CD4-positive, alpha-beta T cell treated with Interleukin-10 for 1 hour (primary cell): ENCODE measurements around the gene CEACAM19.
"Not testable (repeated sequence)": the region's sequence is repeated elsewhere in the genome, so short reads cannot be mapped to it uniquely, and the experiment has no call there.

Source experiments
- DNase-seq: peaks from one replicate; pipeline ENCODE4 v3.0.0-alpha.2; 2020

CEACAM19 gene

DNA sequence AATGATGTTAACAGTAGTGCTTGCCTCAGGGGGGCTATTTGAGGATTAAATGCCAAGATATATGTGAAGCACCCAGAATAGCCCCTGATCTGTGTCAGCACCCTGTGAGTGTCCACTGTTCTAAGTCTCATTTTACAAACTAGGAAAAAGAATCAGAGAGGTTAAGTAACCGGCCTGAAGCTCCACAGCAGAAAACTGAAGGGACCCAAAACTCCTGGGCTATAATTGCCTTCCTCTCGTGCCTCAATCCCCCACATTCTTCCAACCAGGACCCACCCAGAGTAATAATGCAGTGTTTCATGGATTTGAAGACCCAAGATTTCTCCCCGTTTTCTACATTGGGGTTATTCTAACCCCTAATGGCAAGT, 25.2 kb upstream of the CEACAM19 start:
- DNase-seq: no peak

DNA sequence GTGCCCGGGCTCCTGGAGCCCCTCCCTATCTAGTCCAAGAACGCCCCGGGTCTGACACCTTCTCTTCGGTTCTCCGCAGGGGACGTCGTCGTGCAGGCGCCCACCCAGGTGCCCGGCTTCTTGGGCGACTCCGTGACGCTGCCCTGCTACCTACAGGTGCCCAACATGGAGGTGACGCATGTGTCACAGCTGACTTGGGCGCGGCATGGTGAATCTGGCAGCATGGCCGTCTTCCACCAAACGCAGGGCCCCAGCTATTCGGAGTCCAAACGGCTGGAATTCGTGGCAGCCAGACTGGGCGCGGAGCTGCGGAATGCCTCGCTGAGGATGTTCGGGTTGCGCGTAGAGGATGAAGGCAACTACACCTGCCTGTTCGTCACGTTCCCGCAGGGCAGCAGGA, 24.1 kb upstream of the CEACAM19 start:
- no peak for DNase-seq

DNA sequence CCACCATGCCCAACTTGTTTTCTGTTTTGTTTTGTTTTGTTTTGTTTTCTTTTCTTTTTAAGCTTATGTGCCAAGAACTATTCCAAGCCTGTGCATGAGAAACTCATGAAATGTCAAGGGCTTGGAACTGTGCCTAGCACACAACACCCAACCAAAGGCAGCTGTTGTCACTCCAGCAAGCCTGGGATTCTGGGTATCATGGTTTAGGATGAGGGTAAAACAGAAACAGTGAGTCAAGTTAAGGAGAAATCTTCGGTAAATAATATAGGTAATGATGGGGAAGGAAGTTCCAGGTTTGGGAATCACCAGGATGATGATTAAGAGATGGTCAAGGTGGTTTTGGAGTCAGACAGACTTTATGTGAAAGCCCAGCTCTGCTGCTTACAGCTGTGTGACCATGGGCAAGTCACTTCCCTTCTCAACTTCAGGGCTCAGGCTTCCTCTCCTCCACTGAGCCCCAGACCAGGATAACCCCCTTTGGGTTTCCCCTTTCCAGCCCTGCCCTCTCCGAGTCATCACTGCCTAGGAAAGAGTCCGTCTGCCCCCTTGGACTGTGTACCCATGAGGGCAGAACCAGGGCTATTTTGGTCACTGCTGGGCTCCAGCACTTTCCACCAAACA, 22.5 kb upstream of the CEACAM19 start:
- DNase-seq: no peak

DNA sequence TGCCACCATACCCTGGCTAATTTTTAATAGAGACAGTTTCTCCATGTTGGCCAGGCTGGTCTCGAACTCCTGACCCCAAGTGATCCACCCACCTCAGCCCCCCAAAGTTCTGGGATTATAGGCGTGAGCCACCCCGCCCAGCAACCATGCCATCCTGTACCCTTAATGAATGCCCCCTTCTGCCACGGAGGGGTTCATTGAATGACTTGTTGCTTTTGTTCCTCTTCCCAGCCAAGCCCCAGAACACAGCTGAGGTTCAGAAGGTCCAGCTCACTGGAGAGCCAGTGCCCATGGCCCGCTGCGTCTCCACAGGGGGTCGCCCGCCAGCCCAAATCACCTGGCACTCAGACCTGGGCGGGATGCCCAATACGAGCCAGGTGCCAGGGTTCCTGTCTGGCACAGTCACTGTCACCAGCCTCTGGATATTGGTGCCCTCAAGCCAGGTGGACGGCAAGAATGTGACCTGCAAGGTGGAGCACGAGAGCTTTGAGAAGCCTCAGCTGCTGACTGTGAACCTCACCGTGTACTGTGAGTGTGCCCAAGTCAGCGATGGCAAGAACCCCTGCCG, 21.6 kb upstream of the CEACAM19 start:
- no peak for DNase-seq

DNA sequence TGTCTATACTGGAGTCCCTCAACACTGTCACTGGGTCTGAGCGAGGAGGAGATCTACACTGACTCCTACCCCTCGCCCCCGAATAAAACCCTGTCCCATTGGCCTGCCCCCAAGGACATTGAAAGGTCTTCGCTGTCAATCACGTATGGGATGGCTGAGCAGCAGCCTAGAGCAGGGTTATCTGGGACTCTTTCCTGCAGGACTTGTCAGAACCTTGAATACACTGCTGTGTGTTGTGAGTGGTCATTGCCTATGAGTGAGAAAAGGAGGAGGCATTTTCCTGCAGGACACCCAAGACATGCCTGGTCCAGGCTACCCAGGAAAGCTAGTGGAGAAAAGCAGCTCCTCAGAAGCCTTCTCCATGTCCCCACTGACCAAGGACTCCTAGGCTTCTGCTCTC, 17.9 kb upstream of the CEACAM19 start:
- DNase-seq: no peak

DNA sequence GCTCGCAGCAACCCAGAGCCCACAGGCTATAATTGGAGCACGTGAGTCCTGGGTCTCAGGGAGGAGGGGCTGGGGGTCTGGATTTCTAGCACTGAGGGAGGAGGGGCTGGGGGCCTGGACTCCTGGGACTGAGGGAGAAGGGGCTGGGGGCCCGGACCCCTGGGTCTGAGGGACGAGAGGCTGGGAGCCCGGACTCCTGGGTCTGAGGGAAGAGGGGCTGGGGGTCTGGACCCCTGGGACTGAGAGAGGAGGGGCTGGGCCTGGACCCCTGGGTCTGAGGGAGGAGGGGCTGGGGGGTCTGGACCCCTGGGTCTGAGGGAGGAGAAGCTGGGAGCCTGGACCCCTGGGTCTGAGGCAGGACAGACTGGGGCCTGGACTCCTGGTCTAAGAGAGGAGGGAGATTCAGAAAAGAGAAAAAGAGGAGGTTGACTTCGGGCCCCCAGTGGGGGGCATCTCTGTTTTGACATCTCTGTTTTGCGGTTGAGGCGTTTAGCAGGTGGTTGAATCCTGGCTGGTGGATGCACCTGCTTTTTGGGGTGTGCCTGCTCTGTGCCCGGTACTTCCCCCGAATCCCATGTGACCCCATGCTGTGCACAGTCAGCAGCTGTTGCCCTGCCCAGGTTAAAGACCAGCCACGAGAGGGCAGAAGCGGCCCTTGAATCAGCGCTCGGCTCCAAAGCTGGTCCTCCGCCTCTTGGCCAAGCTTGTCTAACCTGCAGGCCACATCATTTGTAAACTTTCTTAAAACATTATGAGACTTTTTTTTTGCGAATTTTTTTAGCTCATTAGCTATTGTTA, 17.1 kb upstream of the CEACAM19 start:
- peak; percentile 80 for DNase-seq

DNA sequence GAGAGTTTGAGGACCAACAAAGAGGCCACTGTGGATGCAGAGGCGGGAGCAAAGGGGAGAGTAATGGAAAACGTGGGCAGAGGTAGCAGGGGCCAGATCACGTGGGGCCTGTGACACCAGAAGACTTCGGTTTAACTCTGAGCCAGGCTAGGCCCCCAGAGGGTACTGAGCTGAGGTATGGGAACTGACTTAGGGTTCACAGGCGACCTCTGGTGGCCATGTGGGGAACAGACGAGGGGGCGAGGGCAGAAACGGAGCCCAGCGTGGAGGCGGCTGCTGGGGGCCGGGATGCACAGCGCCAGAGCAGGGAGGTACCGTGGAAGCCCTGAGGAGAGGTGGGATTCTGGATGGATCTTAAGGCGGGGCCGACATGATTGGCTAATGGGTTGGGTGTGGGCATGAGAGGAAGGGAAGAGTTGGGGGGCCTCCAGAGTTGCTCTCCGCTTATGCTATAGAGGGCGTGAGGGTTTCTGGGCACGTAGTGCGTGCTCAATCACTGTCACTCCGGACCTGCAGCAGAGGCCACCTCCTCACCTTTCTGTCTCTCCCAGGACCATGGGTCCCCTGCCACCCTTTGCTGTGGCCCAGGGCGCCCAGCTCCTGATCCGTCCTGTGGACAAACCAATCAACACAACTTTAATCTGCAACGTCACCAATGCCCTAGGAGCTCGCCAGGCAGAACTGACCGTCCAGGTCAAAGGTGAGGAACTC, 13.9 kb upstream of the CEACAM19 start:
- peak; percentile 63 for DNase-seq

DNA sequence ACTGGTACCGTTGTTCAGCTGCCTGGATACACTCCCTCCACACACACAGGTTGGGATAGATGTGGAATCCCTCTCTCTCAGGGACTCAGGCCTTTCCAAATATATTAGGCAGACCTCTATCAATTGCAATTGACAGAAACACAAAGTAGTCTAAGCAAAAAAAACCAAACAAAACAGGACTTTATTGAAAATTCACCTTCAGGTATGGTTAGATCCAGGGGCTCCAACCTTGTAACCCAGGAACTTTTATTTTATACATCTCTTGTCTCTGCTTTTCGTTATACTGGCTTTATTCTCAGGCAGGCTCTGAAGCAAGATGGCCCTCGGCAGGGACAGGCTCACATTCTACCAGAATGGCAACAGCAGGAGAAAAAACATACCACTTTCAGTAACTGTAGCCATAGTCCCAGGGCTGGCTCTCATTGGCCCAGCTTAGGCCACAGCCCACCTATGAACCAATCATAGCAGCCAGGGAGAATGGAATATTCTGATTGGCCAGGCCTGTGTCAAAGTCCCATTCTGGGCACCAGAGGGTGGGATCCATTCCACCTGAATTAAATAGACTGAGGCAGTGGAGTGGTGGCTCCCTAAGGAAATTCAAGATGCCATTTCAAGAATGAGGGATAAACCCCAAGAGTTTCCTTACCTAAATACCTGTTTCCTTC, 13.1 kb upstream of the CEACAM19 start:
- no peak for DNase-seq

DNA sequence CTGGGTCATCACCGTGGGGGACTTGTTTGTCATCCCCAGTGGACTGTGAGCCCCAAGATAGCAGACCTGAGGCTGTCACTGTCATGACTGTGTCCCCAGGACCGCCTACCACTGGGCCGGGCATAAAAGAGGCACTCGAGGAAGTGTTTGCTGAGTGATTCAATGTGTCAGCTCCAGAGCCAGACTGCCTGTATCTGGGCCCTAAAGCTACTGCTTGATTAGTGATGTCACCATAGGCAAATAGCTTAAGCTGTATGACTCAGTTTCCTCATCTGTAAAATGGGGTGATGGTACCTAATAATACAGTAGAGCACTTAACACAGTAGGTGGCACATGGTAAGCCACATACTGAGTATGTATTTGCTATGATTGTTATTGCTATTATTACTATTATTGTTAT, 11.2 kb upstream of the CEACAM19 start:
- DNase-seq: no peak

DNA sequence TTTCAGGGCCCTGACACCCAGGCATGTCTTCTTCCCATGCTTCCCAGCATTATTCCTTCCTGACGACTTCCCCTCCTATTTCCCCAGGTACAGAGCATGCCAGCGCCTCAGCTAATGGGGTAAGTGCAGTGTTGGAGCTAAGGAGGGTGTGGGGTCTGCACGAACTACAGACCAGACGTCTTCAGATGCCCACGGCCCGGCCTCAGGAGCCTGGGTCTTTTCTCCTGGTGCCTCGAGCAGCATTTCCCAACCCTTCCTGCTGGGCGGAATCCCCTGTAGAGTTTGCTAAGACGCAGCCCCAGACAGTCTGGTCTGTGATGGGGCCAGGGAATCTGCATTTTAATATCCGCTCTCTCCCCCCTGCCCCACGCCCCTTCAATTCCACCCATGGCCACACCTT, 10.1 kb upstream of the CEACAM19 start:
- no peak for DNase-seq

DNA sequence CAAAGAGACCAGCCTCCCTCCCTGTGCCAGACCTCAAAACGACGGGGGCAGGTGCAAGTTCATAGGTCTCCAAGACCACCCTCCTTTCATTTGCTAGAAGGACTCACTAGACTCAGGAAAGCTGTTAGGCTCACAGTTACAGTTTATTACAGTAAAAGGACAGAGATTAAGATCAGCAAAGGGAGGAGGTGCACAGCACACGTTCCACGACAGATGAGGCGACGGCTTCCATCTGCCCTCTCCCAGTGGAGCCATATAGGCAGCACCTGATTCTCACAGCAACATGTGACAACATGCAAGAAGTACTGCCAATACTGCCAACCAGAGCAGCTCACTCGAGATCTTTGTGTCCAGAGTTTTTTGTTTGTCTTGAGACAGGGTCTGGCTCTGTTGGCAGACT, 9.4 kb upstream of the CEACAM19 start:
- DNase-seq: no peak

DNA sequence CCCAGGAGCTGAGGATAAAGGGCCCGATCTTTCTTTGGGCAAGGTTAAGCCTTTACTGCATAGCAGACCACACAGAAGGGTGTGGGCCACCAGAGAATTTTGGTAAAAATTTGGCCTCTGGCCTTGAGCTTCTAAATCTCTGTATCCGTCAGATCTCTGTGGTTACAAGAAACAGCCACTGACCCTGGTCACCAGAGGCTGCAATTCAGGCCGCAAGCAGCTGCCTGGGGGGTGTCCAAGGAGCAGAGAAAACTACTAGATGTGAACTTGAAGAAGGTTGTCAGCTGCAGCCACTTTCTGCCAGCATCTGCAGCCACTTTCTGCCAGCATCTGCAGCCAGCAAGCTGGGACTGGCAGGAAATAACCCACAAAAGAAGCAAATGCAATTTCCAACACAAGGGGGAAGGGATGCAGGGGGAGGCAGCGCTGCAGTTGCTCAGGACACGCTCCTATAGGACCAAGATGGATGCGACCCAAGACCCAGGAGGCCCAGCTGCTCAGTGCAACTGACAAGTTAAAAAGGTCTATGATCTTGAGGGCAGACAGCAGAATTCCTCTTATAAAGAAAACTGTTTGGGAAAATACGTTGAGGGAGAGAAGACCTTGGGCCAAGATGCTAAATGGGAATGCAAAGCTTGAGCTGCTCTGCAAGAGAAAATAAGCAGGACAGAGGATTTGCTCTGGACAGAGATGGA, 8.4 kb upstream of the CEACAM19 start:
- no peak for DNase-seq

DNA sequence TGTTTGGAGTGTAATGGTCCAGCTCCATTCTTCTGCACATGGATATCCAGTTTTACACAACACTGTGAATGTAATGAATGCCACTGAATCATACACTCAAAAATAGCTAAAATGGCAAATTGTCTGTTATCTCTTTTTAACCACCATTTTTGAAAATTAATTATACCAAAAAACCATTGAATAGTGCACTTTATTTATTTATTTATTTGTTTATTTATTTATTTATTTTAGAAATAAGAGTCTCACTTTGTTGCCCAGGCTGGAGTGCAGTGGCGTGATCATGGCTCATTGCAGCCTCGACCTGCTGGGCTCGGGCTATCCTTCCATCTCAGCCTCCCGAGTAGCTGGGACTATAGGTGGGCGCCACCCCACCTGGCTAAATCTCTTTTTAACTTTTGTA, 7.3 kb upstream of the CEACAM19 start:
- no peak for DNase-seq

DNA sequence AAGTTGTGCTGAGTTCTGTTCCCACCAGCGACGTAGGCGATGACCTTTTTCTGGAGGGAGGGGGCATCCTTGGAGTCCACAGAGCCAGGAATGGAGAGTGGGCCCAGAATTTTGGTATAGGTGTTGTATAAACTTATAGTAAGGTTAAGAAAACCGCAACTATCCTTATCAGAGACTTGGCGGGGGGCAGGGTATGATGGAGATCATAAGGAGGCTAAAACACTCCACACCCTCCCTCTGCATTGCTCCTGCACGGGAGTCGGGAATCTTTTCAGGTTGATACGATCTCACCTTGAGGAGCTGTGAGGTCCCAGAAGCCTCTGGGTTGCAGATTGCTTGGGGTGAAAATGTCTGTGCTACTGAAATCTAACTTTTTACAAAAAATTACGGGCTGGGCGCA, 6.3 kb upstream of the CEACAM19 start:
- no peak for DNase-seq

DNA sequence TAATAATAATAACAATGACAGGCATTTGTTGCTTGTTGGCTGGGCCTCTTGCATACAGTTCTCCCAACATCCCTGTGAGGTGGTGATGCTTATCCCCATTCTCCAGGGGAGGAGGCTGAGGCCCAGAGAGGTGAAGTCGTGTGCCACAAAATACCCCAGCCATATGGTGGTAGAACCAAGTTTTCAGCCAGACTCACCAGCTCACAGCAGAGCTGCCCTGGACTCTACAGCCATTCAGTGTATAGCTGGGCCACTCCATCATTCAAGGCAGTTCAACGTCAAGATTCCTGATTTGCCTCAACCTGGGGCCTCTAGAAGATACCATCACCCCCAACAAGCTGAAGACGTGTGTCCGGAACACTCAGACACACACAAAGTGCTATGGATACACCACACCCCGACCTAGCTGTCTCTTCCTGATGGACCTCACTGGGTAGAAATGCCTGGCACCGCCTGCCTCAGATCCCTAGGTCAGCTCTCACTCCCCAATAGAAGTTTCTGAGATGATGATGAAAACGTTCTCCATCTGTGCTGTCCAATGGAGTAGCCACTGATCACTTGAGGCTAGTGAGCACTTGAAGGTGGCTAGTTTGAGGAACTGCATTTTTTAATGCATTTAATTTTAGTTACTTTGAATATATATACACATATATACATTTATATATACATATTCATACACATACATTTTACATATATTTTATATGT, 4.3 kb upstream of the CEACAM19 start:
- DNase-seq: no peak

DNA sequence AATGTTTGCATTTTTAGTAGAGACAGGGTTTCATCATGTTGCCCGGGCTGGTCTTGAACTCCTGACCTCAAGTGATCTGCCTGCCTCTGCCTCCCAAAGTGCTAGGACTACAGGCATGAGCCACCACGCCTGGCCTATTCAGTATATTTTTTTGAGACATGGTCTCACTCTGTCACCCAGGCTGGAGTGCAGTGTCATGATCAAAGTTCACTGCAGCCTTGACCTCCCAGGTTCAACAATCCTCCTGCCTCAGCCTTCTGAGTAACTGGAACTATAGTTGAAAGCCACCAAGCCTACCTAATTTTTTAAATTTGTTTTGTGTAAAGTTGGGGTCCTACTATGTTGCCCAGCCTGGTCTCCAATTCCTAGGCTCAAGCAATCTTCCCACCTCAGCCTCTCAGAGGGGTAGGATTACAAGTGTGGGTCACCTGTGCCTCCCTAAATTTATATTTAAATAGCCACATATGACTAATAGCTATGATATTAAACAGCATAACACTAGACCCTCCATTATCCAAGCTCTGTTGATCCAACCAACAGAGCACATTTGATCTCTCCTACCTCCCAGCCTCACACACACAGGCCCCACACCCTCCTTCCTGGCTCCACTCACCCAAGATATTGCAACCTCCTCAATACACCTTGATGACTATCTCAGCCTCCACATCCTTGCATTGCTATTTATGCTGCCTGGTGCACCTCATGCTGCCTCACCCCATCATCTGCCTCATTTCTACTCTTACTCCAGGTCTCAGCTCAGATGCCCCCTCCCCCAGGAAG, 2.1 kb upstream of the CEACAM19 start:
- no peak for DNase-seq

DNA sequence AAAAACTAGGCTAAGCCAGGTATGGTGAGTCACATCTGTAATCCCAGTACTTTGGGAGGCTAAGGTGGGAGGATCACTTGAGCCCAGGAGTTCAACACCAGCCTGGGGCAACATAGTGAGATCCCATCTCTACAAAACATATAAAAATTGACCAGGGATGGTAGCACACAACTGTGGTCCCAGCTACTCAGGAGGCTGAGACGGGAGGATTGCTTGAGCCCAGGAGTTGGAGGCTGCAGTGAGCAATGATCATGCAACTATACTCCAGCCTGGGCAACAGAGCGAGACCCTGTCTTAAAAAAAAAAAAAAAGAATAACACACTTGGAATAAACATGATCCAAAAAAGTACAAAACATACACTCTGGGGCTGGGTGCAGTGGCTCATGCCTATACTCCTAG, 1.3 kb upstream of the CEACAM19 start:
- not testable (repeated sequence) for DNase-seq

DNA sequence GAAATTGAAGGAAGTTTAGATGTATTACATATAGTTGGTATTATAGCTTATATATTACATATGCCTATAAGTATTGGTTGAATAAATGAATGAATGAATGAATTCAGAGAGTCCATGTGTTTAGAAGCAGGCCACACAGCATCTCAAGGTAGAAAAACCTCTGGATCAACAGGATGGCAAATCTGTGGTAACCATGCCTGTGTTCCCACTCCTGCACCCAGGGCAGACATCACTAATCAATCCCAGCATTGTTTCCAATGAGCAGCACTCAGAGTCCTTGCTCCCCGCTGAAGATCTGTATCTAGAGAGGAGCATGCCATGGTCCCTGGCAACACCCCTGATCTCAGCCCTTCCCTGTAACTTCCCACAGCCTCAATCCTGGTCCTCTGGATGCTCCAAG, 944 bp downstream of the CEACAM19 start:
- DNase-seq: no peak

DNA sequence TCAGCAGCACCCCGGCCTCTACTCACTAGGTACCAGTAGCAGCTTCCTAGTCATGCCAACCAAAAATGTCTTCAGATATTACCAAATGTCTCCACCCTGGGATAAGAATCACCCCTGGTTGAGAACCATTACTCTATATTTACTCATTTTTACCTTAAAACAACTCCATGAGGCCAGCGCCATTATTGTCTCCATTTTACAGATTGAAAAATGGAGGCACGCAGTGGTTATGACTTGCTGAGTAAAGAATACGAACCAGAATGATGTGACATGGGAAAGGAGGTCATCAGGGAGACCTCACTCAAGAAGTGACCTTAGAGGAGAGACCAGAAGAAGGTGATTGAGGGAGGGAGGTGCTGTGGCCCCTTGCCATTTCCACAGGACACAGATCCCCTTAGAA, 2.2 kb downstream of the CEACAM19 start:
- DNase-seq: no peak

DNA sequence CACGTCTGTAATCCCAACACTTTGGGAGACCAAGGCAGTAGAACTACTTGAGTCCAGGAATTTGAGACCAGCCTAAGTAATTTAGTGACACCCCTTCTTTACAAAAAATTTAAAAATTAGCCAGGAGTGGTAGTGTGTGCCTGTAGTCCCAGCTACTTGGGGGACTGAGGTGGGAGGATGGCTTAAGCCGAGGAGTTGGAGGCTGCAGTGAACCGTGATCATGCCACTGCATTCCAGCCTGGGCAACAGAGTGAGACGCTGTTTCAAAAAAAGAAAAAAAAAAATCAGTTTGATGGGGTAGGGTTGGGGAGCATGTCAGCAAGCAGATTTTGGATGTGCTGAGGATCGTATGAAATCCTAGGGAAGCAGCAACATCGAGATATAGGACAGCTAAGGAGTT, 4.2 kb downstream of the CEACAM19 start:
- DNase-seq: no peak
